Measurements from ENCODE around the gene HSD17B8.

Gene HSD17B8

GRCh38 chr6:33192671-33193602, 11.5 kb upstream of the HSD17B8 start:
- DNase-seq, result no peak

- DNase-seq, result peak; percentile 45 to 49
Measured at GRCh38 chr6:33193619-33194018, 10.8 kb upstream of the HSD17B8 start.

- DNase-seq, result no peak
Measured at GRCh38 chr6:33194431-33194979, 9.9 kb upstream of the HSD17B8 start.

GRCh38 chr6:33195304-33196165, 8.9 kb upstream of the HSD17B8 start:
- DNase-seq, result peak in 1 of 2 donors; percentile 33

DNA sequence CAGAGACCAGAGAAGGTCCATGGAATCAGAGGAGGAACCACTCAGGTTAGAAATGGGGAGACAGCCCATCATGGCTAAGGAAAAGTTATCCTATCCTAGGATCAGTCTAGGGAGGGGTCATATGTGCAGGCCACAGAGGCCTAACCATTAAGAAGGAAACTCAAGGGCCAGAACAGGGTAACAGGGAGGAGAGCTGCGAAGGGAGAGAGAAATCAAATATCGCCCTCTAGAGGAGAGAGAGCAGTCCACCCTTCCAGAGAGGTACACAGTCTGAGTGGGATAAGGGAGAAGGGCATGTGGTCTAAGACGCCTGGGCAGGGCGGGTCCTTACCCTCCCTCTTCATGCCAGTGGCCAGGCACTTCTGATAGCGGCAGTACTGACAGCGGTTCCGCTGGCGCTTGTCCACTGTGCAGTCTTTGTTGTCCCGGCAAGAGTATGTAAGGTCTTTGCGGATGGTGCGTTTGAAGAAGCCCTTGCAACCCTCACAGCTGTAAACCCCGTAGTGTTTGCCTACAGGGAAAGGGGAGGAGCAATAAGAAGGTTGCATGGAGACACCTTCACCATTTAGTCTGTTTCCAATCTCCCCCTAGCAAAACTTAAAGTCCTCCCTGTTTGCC, 6.9 kb upstream of the HSD17B8 start:
- peak; percentile 65 to 79 for DNase-seq

GRCh38 chr6:33198159-33198852, 6.1 kb upstream of the HSD17B8 start:
- no peak for DNase-seq

- DNase-seq, result no peak
Measured at GRCh38 chr6:33198853-33199436, 5.5 kb upstream of the HSD17B8 start.

DNA sequence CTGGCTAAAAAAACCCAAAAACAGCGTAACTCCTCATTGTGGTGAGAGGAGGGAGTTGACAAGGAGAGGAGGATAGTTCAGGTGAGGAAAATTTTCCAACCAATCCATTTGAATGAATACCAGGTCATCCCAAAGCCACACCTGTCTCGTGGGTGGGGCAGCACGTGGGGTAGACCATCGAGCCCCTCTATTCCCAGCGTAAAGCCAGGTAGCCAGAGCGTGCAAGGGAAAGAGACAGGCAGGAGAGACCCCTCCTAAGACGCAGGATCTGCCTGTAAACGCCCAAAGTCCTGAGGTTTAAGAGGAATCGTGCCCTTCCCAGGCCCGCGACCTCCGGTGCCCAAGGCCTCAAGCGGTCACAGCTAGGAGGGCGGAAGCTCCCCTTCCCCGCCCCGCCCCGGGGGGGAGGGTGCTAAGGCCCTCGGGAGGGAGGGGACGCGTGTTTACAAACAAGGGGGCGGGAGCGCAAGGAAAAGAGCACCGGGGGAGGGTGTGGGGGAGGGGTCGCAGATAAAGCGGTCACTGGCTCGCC, 4.7 kb upstream of the HSD17B8 start:
- peak; percentile 71 to 74 for DNase-seq

GRCh38 chr6:33200219-33201146, 4.0 kb upstream of the HSD17B8 start, which contains the start of the genes RXRB and SLC39A7:
RXRB (minus strand) TSS chr6:33200665; CDS start chr6:33200476, 189 bp downstream.
SLC39A7 (plus strand) TSS chr6:33200867; CDS start chr6:33201246, 379 bp downstream.
- DNase-seq, result peak; percentile 99

- no peak for DNase-seq
Measured at GRCh38 chr6:33201147-33201545, 3.3 kb upstream of the HSD17B8 start.

- no peak for DNase-seq
Measured at GRCh38 chr6:33201935-33202334, 2.5 kb upstream of the HSD17B8 start.

GRCh38 chr6:33202799-33203198, 1.7 kb upstream of the HSD17B8 start:
- no peak for DNase-seq

- no peak for DNase-seq
Measured at GRCh38 chr6:33203443-33204164, 851 bp upstream of the HSD17B8 start.

DNA sequence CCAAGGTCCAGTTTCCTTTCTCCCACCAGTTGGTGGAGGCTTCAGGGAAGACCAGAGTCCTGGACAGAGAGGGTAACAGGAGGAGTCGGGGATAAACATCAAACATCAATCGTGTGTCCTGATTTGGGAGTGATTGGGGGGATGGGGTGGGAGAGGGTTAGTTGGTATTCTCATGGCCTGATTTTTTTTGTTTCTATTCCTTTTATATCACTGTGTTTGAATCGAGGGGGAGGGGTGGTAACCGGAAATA, 365 bp upstream of the HSD17B8 start:
- no peak for DNase-seq

DNA sequence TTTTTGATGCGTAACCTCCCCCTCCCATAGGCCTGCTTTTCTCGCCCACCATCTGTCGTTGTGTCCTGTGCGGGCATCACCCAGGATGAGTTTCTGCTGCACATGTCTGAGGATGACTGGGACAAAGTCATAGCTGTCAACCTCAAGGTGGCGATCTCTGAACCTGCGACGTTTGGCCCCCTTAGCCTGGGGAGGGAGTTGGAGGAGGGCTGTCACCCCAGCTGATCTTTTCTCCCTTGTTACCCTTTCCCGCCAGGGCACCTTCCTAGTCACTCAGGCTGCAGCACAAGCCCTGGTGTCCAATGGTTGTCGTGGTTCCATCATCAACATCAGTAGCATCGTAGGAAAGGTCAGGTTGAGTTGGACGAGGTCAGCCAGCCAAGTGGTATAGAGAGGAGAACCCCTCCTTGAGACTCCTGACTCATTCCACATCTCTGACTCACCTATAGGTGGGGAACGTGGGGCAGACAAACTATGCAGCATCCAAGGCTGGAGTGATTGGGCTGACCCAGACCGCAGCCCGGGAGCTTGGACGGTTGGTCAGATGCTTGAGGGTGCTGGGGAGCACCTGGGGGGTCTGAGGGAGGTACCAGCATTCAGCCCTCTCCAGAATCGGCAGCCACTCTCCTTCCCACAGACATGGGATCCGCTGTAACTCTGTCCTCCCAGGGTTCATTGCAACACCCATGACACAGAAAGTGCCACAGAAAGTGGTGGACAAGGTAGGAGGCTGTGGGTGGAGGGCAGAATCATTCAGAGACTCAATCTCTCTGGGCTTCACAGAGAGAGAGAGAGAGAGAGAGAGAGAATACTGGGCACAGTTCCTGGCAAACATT, 954 bp downstream of the HSD17B8 start:
- peak in 1 of 2 donors; percentile 45 for DNase-seq

DNA sequence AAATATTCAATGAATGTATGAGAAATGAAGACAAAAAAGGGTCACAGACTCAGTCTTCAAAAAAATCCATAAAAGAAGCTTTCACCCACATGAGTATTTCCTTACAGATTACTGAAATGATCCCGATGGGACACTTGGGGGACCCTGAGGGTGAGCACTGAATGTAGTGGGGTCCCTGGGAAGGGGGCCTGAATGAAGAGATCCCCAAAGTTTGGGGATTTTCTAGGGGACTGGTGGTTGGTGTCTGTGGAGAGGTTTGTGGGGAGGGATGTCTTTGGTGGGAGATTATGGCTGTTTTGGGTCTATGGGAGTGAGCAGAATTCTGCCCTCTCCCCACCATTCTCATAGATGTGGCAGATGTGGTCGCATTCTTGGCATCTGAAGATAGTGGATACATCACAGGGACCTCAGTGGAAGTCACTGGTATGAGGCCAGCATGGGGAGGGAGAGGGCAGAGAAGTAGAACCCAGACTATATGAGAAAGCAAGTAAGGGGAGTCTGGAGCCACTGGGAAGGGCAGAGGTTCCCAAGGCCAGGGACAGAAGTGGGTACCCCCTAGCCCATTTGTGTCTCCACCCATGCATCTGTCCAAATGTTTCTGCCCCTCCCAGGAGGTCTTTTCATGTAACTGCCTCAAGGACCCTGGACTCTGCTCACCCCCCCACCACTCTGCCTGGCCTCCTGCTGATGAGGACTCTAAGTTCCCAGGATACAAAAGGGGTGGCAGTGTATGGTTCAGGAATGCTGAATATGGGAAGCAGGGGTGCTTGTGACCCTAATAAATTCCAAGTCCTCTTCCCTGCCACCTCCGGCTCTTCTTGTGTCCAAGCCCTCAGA, 1.8 kb downstream of the HSD17B8 start:
- no peak for DNase-seq

DNA sequence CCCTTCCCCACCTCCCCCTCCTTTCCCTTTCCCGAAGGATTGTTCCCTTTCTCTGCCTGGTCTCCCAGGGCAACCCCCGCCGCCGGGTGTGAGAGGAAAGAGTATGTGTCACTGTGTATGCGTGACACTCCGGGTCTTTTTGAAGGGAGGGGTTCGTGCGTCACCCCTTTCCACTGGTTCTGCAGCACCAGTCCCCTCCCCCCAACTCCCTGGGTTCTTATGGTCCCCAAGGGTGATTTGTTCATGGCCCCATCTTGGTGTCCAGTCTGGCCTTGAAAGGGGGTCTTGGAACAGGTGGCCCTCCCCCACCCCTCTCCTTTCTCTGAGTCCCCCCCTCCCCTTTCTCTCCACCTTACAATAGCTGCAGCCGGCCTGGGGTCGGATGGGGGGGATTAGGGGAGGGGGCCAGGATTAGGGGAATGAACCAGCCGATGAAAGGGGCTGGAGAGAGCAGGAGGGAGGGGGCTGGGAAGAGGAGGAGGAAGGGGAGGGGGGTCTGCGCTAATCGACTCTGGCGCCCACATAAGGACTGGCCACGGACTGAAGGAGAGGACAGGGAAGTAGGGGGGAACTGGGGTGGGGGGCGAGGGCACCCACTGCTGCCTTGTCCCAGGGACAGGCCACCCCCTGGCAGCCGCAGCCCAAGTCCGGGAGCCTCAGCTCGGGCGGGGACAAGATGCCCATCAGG, 2.6 kb downstream of the HSD17B8 start:
- no peak for DNase-seq
